ENCODE measurements around the gene LANCL1. TPM values are rescaled to one million over a fixed set of nuclear protein-coding genes. Genes with fewer than 3 reads are reported as not detected.

LANCL1 gene
- total RNA-seq, 1 experiment from 2014 or later, result 34.1 TPM

DNA sequence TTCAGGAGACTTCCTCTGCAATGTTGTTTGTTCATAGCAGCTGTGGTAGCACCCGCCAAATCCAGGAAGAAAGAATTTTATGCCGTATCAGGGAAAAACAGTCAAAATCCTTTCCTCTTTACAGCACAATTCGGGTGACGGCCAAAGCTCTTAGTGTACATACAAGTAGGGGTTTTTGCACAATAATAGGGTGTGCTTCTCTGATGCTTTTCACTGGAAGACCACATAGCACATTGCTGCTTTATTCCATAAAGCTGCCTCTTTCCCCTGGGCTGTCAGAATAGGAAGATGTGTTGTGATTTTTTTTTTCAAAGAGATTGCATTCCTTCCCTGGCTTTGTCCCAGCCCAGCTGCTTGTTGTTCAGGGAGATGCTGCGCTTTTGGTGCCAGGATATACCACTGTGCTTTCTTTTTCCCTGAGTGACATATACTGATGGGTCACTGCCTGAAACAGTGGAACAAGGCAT lies 27.2 kb upstream of the LANCL1 start:
- Mint-ChIP-seq H3K4me3 (ENCODE audit: unreplicated experiment) (no peak overlapping the region), H3K27me3 (ENCODE audit: insufficient read depth, unreplicated experiment) (no peaks in the 10 kb centered on the region), H3K36me3 (ENCODE audit: insufficient read depth, unreplicated experiment) (no peaks in the 10 kb centered on the region), H3K27ac (ENCODE audit: low read depth, unreplicated experiment) (no peak overlapping the region), H3K9me3 (ENCODE audit: unreplicated experiment) (peaks cover 18% of the 10 kb centered on the region), H3K4me1 (ENCODE audit: insufficient read depth, unreplicated experiment) (no peaks in the 10 kb centered on the region)
- BruUV-seq (replicated peaks), result no TSS peak
- TF ChIP-seq, protein P1, sequence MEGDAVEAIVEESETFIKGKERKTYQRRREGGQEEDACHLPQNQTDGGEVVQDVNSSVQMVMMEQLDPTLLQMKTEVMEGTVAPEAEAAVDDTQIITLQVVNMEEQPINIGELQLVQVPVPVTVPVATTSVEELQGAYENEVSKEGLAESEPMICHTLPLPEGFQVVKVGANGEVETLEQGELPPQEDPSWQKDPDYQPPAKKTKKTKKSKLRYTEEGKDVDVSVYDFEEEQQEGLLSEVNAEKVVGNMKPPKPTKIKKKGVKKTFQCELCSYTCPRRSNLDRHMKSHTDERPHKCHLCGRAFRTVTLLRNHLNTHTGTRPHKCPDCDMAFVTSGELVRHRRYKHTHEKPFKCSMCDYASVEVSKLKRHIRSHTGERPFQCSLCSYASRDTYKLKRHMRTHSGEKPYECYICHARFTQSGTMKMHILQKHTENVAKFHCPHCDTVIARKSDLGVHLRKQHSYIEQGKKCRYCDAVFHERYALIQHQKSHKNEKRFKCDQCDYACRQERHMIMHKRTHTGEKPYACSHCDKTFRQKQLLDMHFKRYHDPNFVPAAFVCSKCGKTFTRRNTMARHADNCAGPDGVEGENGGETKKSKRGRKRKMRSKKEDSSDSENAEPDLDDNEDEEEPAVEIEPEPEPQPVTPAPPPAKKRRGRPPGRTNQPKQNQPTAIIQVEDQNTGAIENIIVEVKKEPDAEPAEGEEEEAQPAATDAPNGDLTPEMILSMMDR (IDR thresholded peaks at IDR 0.05; ENCODE audit: unreplicated experiment), result no peak
- intact Hi-C loops (cut with micrococcal nuclease), result no loop called here
- POLR2A ChIA-PET, result no interaction called here
- no peak for DNase-seq (ENCODE audit: unreplicated experiment)
- CTCF ChIA-PET, result interaction anchor here (0.7 to 3.3 kb wide), 26 partner anchors 9 to 571 kb away, joined by 3 to 16 read pairs (median 5); partner anchors contain the start of gene LANCL1

DNA sequence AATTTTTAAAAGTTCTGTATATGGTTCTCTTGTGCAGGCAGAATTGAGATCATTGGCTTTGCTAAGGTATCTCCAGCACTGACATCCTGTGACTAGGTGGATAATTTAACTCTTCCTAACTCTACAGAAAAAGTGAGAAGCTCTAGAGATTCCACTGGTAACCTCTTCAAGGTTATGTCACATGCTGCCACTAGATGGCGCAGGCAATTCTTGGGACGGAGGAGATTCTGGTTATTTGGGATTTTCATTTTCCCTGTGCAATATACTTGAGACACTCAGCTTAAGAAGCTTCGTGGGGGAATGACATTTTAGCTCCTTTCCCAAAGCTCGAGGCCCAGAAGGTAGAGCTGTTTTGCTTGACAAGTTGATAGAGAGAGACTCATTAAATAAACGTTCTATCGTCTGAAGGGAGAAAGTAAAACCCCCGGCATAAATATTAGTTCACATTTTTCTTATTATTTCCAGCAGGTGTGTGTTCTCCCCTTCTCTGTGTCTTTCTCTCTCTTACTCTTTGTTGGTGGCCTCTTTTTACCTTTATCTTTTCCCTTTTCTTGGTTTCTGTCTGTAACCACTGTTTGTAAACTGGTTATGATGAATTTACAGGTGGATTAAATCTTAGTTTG lies 26.6 kb upstream of the LANCL1 start:
- Mint-ChIP-seq H3K27me3 (ENCODE audit: insufficient read depth, unreplicated experiment) (no peaks in the 10 kb centered on the region), H3K9me3 (ENCODE audit: unreplicated experiment) (peaks cover 18% of the 10 kb centered on the region), H3K4me3 (ENCODE audit: unreplicated experiment) (no peak overlapping the region), H3K4me1 (ENCODE audit: insufficient read depth, unreplicated experiment) (no peaks in the 10 kb centered on the region), H3K36me3 (ENCODE audit: insufficient read depth, unreplicated experiment) (no peaks in the 10 kb centered on the region), H3K27ac (ENCODE audit: low read depth, unreplicated experiment) (no peak overlapping the region)
- BruUV-seq (replicated peaks), result no TSS peak
- TF ChIP-seq, protein P1 (IDR thresholded peaks at IDR 0.05; ENCODE audit: unreplicated experiment), result peak; percentile 50
- intact Hi-C loops (cut with micrococcal nuclease), result no loop called here
- DNase-seq (ENCODE audit: unreplicated experiment), result peak; percentile 51
- POLR2A ChIA-PET, result no interaction called here
- CTCF ChIA-PET, result interaction anchor here (0.6 to 3.3 kb wide), 33 partner anchors 9 to 866 kb away, joined by 3 to 16 read pairs (median 4); partner anchors contain the start of gene LANCL1

DNA sequence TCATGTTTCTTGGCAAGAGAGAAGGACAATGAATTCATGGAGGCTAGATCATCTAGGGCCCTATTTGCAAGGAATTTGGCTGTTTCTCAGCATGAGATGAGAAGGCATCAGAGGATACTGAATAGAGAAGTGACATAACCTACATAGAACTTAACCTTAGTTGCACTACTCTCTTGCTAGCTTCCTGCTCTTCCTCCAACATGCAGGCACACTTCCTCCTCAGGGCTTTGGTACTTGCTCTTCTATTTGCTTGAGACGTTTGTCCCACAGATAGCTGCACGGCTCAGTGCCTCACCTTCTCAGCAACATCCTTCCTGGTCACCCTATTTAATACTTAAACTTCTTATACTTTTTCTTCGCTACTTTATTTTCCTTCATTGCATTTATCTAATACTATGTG lies 20.0 kb upstream of the LANCL1 start:
- BruUV-seq (replicated peaks), result no TSS peak
- Mint-ChIP-seq H3K27me3 (ENCODE audit: insufficient read depth, unreplicated experiment) (no peaks in the 10 kb centered on the region), H3K4me3 (ENCODE audit: unreplicated experiment) (no peak overlapping the region), H3K36me3 (ENCODE audit: insufficient read depth, unreplicated experiment) (no peaks in the 10 kb centered on the region), H3K27ac (ENCODE audit: low read depth, unreplicated experiment) (no peak overlapping the region), H3K4me1 (ENCODE audit: insufficient read depth, unreplicated experiment) (no peaks in the 10 kb centered on the region), H3K9me3 (ENCODE audit: unreplicated experiment) (peaks cover 4% of the 10 kb centered on the region)
- POLR2A ChIA-PET, result no interaction called here
- CTCF ChIA-PET, result interaction anchor here (0.6 kb wide), 1 partner anchor 67 kb away, joined by 5 read pairs; no protein-coding TSS in a partner anchor
- DNase-seq (ENCODE audit: unreplicated experiment), result no peak
- intact Hi-C loops (cut with micrococcal nuclease), result no loop called here
- TF ChIP-seq, protein P1 (IDR thresholded peaks at IDR 0.05; ENCODE audit: unreplicated experiment), result no peak

DNA sequence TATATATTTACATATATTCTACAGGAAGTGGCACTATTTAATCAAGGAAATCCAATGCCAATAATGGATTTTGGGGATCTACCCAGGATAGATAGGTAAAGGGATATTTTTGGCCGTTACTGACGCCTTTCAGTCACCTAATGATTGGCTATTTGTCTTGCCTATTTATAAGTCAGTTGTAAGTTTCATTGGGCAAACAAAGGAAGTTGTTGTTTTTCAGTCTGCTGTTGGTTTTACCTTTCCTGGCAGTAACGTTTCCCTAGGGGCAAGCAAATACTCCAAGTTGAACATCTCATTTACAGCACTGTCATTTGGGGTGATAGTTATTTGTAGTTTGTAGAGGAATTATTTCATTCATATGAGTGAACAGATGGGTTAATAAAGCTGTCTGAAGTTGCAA lies 17.0 kb upstream of the LANCL1 start:
- Mint-ChIP-seq H3K4me1 (ENCODE audit: insufficient read depth, unreplicated experiment) (no peaks in the 10 kb centered on the region), H3K36me3 (ENCODE audit: insufficient read depth, unreplicated experiment) (no peaks in the 10 kb centered on the region), H3K27me3 (ENCODE audit: insufficient read depth, unreplicated experiment) (no peaks in the 10 kb centered on the region), H3K9me3 (ENCODE audit: unreplicated experiment) (no peaks in the 10 kb centered on the region), H3K27ac (ENCODE audit: low read depth, unreplicated experiment) (no peak overlapping the region), H3K4me3 (ENCODE audit: unreplicated experiment) (no peak overlapping the region)
- no peak for DNase-seq (ENCODE audit: unreplicated experiment)
- BruUV-seq (replicated peaks), result no TSS peak
- ChIA-PET CTCF (interaction anchor here (2.3 kb wide), 1 partner anchor 9 kb away, joined by 11 read pairs; no protein-coding TSS in a partner anchor), POLR2A (no interaction called here)
- intact Hi-C loops (cut with micrococcal nuclease), result no loop called here
- TF ChIP-seq, protein P1 (IDR thresholded peaks at IDR 0.05; ENCODE audit: unreplicated experiment), result no peak
